GM12891 (cell line): Measurements from ENCODE around the gene TM2D3.

Experiments
- PAX5 ChIP-seq: IDR thresholded peaks from 2 replicates; pipeline ENCODE4 v1.6.1; 2011; ENCODE audit warnings: low read length, moderate library complexity, mild to moderate bottlenecking; ENCODE audit not compliant: insufficient read depth, severe bottlenecking
- POLR2A ChIP-seq: IDR thresholded peaks from 2 replicates; pipeline ENCODE4 v1.6.1; 2011; ENCODE audit warnings: low read depth, low read length, control low read depth
- POLR2AphosphoS5 ChIP-seq: IDR thresholded peaks from 2 replicates; pipeline ENCODE4 v1.6.1; 2011; ENCODE audit warnings: low read depth, low read length, control low read depth
- SPI1 ChIP-seq: IDR thresholded peaks from 2 replicates; pipeline ENCODE4 v1.6.1; 2011; ENCODE audit warnings: low read depth, low read length, control low read depth

DNA sequence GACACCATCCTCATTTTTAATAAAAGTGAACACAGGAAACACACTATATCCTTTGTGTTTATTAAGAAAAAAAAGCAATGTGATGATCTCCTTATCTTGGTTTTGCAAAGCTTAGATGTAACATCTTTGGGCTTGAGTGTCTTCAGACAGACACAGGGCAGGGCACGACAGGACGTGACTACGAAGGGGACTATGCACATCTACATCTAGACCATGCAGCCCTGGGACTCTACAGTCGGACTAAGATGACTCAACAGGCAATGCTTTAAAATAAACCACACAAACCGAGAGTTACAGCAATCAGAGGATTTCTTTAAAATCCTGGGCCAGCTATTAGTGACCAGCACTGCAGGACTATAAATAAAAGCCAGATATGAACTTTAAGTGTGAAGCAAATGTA lies 22.8 kb upstream of the TM2D3 start:
- no peak for TF ChIP-seq POLR2A
- TF ChIP-seq POLR2AphosphoS5, result no peak
- TF ChIP-seq SPI1, result no peak
- TF ChIP-seq PAX5, result no peak
